GM08714 (cell line): Measurements from ENCODE around the gene RTN4RL2.

ENCODE experiments used
- H3K4me3 ChIP-seq: fragments of 200-500 bp; sonication (Bioruptor generic); 2 replicates; pipeline ENCODE4 v1.5.1; 2014; ENCODE audit warnings: mild to moderate bottlenecking, low read length, inconsistent platforms
- ZNF274 ChIP-seq: IDR thresholded peaks from 2 replicates; pipeline ENCODE4 v1.6.1; 2012; ENCODE audit warnings: mild to moderate bottlenecking, low read depth, low read length

Gene RTN4RL2

DNA sequence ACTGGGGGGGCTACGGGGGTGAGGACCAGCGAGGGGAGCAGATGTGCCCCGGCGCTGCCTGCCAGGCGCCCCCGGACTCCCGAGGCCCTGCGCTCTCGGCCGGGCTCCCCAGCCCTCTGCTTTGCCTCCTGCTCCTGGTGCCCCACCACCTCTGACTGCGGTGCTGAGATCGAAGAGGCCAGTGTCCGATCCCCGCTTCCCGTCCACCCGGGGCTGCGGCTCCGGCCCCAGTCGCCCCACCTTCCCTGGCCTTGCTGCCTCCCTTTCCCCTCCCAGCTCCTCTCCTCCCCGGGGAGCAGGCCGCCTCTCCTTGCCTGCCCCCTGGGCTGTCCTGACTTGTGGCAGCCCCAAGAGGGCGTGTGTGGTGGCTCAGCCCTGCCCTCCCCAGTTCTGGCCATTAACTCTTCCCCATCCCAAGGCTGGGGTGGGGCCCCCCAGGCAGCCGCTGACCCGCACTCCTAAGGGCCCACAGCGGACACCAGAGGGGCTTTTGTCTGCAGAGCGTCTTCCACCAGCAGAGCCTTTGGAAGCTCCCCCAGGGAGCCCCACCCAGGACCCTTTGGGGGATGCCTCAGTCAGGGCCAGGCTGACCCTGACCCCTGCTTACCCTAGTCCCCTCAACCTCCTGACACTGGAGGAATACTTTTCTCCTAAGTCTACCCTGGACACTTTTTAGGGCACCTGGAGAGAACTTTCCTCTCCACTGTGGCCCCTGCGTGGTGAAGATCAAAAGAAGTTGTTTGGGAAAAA, 16.6 kb downstream of the RTN4RL2 start:
- peak overlapping the region; percentile 12; the same call in 1 of the 2 replicates for H3K4me3 ChIP-seq
- TF ChIP-seq ZNF274, result no peak

DNA sequence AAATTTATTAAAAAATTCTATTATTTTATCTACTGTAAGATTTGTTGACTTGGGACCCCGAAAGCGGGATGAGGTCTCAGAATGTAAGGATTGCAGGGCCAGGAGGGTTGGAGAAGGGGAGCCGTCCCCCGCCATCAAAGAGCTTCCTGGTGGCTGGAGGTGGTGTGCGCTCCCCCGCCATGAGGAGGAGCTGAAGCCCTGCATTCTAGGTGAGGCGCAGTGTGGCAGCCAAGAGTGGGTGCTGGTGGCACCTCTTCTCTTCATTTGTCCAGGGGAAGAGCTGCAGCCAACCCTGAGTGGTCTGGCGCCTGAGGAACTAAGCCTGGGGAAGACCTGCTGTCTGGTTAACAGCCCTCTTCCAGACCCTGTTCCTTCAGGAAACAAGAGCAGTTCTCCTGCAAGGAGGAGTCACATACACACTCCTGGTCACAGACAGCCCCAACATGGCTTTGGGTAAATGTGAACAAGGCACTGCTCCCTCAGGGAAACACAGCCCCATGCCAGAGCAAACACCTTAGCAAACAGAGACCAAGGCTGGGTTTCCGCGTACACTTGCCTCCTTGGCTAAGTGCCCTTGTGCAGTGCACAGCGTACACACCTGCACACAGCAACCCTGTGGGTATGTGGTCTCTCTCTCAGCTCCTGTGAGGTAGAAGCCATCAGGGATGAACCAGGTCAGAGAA, 17.3 kb downstream of the RTN4RL2 start:
- no peak for TF ChIP-seq ZNF274

DNA sequence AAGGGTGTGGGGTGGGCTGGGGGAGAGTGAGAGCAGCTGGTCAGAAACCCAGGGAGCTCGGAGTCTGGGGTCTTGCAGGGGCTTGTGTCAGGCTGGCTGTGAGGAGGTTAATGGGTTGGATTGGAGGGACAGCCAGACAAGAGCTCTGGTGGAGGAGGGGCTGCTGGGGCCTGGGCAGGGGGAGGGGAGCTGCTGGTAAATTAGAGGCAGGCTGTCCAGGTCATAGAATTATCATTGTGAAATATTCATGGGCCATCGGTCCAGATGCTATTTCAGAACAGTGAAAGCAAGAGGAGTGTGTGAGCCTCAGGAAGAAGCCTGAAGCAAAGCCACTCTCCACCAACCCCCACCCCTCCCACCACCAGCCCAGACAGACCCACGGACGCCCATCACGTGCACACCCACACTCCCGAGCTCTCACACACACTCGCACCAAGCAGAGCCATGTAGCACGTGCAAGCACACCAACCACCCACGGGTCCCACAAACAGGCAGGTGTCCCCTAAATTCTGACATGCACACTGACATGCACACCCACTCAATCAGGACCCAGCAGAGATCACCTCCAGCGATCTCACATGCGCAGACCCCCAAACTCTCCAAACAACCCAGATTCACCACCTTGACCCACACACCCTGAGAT, 18.8 kb downstream of the RTN4RL2 start:
- no peak overlapping the region for H3K4me3 ChIP-seq
- no peak for TF ChIP-seq ZNF274

More for the DNA sequence above, 17.3 kb downstream of the RTN4RL2 start:
- H3K4me3 ChIP-seq, result no peak overlapping the region

DNA sequence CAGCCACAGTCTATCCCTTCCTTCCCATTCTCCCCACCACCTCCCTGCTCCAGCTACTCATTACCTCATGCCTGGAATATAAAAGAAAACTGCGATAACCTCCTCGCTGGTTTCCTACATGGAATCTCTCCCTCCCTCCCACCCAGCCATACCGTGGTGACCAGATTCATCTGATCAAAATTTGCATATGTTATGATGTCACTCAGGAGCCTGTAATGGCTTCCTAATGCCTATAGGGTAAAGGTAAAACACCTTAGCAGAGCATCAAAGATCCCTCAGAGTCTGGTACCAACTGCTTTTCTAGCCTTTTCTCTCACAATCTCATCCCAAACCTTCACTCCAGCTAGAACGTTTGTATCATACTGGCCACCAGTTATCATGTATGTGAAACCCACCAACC, 19.6 kb downstream of the RTN4RL2 start:
- TF ChIP-seq ZNF274, result no peak
- H3K4me3 ChIP-seq, result no peak overlapping the region

DNA sequence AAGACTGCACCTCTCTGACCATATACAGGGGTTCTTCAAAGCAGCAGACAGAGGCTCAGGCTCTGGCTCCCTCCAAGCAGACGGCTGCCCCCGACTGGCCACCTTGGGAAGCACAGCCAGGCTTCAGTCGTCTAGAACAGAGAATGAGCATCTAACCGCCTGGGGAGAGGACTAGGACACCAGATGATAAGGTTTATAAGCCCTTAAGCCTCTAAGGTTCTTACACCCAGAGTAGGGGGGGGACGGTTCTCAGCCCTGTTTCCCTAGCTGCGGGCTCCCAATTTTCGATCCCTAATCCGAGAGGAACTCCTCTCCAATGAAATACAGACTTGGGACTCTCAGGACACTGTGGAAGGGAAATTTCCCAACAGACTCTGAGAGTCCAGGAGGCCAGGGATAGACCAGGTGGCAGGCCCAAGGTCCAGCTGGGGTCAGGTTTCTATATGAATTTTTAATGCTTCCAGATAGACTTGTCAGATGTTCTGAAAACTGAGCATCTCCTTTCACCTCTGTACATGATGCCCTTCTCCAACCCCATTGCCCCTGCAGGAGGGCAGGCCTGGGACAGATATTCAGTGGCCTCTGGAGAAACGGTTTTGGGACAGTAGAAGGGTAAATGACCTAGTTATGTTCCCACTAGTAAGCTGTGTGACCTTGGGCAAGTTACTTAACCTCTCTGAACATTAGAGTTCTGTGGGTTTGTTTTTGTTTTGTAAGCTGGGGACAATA, 20.2 kb downstream of the RTN4RL2 start:
- TF ChIP-seq ZNF274, result no peak

DNA sequence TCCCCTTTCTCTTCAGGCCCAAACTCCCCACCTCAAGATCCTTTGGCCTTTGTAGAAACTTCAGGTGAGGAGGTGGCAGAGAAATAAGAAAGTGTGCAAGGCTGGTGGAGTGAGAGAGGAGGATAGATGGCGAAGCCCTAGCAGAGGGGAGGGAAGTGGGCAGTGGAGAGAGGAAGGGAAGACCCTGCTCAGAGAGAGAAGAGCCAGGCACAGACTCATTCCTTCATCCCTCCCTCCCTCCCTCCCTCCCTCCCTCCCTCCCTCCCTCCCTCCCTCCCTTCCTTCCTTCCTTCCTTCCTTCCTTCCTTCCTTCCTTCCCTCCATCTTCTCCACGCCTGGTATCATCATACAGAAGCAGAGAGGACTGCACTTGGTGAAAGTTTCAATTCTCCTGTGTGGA, 21.0 kb downstream of the RTN4RL2 start:
- no peak for TF ChIP-seq ZNF274
- H3K4me3 ChIP-seq, result no peak overlapping the region

More for the DNA sequence above, 20.2 kb downstream of the RTN4RL2 start:
- no peak overlapping the region for H3K4me3 ChIP-seq

DNA sequence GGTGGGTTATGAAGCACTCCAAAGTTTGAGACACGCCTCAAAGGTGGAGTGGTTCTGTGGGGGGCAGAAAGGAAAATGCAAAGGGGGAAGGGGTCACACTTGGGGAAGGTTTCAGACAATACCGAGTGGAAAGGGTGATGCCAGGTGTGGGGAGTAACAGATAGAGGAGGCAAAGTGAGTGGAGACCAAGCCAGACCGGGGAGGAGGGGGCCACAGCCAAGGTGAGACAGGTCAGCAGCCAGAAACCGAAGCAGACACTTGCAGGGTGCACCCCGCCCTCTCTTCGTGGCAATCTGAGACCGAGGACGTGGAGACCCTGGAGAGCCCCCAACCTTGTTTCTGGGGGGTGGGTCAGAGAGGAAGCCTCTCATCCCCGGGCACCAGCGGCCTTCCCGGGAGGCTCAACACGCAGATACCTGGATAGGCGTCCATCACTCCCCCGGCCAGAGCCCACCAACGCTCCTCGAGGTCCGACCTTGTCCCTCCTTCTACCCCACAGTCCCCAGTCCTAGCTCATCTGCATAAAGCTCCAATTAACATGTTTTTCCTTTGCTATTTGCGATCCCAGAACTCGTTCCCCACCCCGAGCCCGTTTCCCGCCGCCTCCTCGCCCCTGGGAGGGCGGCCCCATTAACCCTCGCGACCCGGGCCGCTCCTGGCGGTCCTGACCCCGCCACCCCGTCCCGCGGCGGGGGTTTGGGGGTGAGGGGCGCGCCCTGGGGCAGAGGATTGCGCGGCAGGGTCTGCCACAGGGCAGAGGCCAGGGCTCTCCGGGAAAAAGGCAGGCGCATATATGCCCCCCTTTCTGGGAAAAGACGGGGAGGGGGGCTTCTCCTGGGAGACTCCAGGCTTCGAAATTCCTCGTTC, 21.8 kb downstream of the RTN4RL2 start:
- no peak overlapping the region for H3K4me3 ChIP-seq

DNA sequence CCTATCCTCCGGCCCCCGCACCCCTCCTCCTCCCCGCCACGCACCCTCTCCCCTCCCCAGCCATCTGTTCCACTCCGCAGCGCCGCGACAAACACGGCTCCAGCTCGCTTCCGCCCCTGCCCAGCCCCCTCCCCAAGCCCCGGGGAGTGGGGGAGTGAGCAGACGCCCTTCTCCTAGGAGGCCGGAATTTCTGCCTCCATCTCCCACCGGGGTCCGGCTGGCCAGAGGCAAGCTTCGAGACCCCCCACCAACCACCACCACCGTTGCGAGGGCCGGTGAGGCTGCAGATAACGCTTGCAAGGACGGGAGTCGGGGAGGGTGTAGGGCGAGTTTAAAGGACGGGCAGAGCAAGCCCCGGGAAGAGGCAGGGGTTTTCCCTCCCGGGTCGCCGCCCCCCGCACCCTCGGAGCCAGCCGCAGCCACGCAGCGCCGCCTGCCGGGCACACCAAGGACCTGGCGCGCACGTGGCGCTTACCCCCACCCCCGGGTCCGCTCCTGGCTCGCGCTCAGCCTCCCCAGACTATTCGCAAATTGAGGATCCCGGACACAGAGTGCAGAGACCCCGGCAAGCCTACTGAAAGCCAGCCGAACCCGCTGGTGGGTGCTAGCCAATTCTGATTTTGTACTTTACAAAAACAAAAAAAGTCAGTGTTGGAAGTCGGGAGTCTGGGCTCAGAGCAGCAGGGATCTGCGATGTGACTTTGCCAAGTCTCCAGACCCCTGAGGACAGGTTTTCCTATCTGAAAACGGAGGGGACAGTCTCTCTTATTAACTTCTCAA, 22.6 kb downstream of the RTN4RL2 start:
- TF ChIP-seq ZNF274, result no peak
- peak overlapping the region; percentile 11; the same call in 1 of the 2 replicates for H3K4me3 ChIP-seq

More for the DNA sequence above, 21.8 kb downstream of the RTN4RL2 start:
- no peak for TF ChIP-seq ZNF274

DNA sequence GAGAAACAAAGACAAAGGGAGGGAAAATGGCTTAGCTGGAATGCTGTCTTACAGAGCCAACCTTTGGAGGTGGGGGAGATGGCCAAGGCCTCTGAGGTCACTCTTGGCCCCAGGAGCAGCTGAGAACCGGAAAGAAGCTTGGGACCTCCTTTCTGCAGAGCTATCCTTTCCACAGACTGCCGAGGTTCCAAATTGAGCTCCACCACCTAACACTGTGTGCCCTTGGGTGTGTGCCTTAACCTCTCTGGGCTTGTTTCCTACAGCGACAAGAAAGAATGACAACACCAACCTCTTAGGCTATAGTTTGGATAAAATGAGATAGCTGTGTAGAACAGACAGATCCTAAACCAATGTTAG, 23.2 kb downstream of the RTN4RL2 start:
- no peak for TF ChIP-seq ZNF274
- no peak overlapping the region; the same call in 1 of the 2 replicates for H3K4me3 ChIP-seq

DNA sequence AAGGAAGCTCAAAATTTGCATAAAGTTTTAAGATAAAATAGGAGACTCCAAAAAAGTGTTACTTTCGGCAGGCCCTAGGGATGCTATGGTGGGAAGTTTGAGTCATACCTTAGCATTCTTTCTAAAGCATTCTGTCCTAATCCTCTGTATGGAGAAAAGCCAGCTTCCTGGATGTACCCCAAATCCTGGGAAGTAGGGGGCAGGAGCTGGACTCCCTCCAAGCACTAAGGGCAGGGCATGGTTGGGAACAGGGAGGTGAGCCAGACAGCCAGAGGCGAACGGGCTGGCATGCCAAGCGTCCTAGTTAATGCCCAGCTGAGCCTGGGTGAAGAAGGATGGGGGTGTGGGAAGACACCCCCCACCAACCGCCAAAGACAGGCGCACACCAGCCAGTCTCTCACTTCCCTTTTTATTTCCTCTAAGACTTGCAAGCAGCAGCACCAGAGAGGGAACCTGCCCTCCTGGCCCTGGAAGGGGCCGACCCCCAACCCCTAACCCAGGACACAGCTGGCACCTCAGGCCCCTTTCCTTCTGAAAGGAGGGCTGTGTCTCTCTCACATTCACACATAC, 23.9 kb downstream of the RTN4RL2 start:
- TF ChIP-seq ZNF274, result no peak
- no peak overlapping the region for H3K4me3 ChIP-seq

DNA sequence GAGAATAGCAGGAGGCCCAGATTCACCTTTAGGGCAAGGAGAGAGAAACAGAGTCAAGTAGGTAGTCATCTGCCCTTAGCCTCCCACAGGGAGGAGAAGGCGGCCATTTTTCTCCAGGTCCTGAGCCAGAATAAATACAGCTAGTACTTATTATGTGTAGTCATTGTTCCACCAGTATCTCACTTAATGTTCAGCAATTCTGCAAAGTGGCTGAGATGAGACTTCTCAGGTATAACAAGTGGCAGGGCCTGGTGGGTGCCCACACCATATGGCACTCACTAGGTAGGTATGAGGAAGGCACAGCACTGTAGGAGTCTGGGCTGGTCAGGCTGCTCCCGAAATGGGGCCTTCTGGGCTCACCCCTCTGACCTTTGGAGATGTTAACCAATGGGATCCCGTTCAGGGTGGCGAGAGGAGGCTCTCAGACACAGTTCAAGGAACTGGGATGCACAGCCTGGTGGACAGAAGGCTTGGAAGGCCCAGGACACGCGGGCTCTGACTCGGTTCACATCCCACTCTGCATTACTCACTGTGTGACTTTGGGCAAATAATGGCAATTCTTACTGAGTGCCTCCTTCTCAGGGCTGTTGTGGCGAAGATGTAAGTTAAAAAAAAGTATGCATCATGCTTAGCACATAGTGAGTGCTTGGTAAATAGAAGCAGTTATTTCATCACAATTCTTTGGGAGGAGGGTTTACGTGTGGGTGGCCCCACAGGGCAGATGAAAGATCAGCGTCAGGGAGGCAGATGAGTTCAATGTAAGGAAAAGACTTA, 25.1 kb downstream of the RTN4RL2 start:
- H3K4me3 ChIP-seq, result no peak overlapping the region
- TF ChIP-seq ZNF274, result no peak

DNA sequence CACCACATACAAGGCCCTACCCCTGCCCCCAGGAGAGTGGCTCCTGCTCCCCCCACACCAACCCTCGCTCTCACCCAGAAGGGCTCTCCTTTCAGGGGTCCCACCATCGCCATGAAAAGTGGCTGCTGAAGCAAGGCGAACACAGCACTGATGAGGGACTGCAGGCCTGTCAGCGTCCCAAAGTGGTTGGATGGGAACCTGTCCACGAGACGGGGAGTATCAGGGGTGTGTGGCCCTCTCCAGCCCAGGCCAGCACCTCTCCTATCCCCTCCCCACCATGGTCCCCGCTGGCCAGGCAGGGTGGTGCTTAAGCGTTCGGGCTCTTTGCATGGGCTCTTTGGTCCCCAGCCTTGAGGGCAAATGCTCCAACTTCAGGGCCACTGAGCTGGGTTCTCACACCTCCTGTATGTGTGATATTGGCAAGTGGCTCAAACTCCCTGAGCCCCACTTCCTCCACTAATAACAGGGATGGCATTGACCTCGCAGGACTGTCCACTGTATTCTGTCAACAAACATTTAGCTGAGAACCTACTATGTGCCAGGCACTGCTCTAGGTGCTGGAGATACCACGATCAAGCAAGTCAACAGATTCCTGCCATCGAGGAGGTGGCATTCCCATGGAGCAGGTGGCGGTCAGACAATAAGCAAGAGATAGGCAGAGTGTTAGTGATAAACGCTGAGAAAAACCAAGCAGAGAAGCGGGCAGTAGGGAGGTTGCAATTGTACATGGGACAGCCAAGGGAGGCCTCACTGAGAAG, 26.9 kb downstream of the RTN4RL2 start:
- TF ChIP-seq ZNF274, result no peak
- no peak overlapping the region for H3K4me3 ChIP-seq
